Kidney epithelial cell (primary cell): ENCODE results near the gene ANKRD13D. TPM values are rescaled to one million over a fixed set of nuclear protein-coding genes. Genes with fewer than 3 reads are reported as not detected.

Experiments used
- DNase-seq: peaks from one replicate; pipeline ENCODE4 v3.0.0-alpha.2; 2010; ENCODE audit warnings: low read depth
- H3K27me3 ChIP-seq: 2 replicates; pipeline ENCODE4 v1.6.0; 2011; ENCODE audit warnings: low read length; ENCODE audit not compliant: control insufficient read depth, insufficient read depth
- H3K36me3 ChIP-seq: 2 replicates; pipeline ENCODE4 v1.5.1; 2011; ENCODE audit warnings: low read length; ENCODE audit not compliant: control insufficient read depth, insufficient read depth
- H3K4me3 ChIP-seq: 2 replicates; pipeline ENCODE4 v1.5.1; 2011; ENCODE audit warnings: low read depth, mild to moderate bottlenecking, control low read depth, low read length
- CTCF ChIP-seq: IDR thresholded peaks from 2 replicates; pipeline ENCODE4 v1.5.1; 2011; ENCODE audit warnings: mild to moderate bottlenecking, moderate library complexity, low read length, control low read depth, inconsistent platforms; ENCODE audit not compliant: insufficient read depth, poor library complexity, severe bottlenecking
- total RNA-seq: library from RNA; depleted of rRNA; stranded (reverse); fragments of >200 nt; gene quantifications from 2 replicates; pipeline ENCODE4 v1.2.3, GENCODE V29; 2015

The ANKRD13D gene
- total RNA-seq, 1 donor from 2014 or later = 48.5 TPM

GRCh38 chr11:67275606-67276409 is 13.3 kb upstream of the ANKRD13D start:
- Histone ChIP-seq H3K27me3 (no peaks in the 10 kb centered on the region), H3K4me3 (no peak overlapping the region), H3K36me3 (peaks cover 3% of the 10 kb centered on the region)
- no peak for DNase-seq
- TF ChIP-seq CTCF = no peak

- Histone ChIP-seq H3K36me3 (peaks cover 3% of the 10 kb centered on the region), H3K27me3 (no peaks in the 10 kb centered on the region), H3K4me3 (no peak overlapping the region)
- no peak for DNase-seq
- TF ChIP-seq CTCF = peak; percentile 29
Measured at GRCh38 chr11:67276781-67277230, 12.3 kb upstream of the ANKRD13D start.

GRCh38 chr11:67277231-67277961 is 11.7 kb upstream of the ANKRD13D start:
- peak overlapping the region; percentile 1 for H3K4me3 ChIP-seq
- no peak for DNase-seq
- TF ChIP-seq CTCF = no peak
- H3K27me3 ChIP-seq = no peaks in the 10 kb centered on the region
- H3K36me3 ChIP-seq = peaks cover 3% of the 10 kb centered on the region

- no peak overlapping the region for H3K4me3 ChIP-seq
- H3K36me3 ChIP-seq = peaks cover 4% of the 10 kb centered on the region
- TF ChIP-seq CTCF = no peak
- DNase-seq = no peak
- H3K27me3 ChIP-seq = no peaks in the 10 kb centered on the region
Measured at GRCh38 chr11:67278135-67278938, 10.8 kb upstream of the ANKRD13D start.

GRCh38 chr11:67278939-67279588 is 10.0 kb upstream of the ANKRD13D start:
- TF ChIP-seq CTCF = no peak
- peaks cover 4% of the 10 kb centered on the region for H3K36me3 ChIP-seq
- H3K27me3 ChIP-seq = no peaks in the 10 kb centered on the region

More at GRCh38 chr11:67278939-67279588, 10.0 kb upstream of the ANKRD13D start:
- no peak overlapping the region for H3K4me3 ChIP-seq
- no peak for DNase-seq
